Keratinocyte (primary cell): ENCODE results near the gene GPR171. TPM values are rescaled to one million over a fixed set of nuclear protein-coding genes. Genes with fewer than 3 reads are reported as not detected.

Experiments used
- DNase-seq: peaks from one replicate; pipeline ENCODE4 v3.0.0-alpha.2; 2011; ENCODE audit warnings: low read depth, missing footprints, low spot score
- FAIRE-seq: peaks from 2 replicates; lab custom pipeline; 2011; peaks lifted over from hg19 to GRCh38; lab: Jason Lieb, UNC
- H2AFZ ChIP-seq: 2 replicates; pipeline ENCODE4 v1.6.0; 2012; ENCODE audit warnings: low read length, control low read depth, inconsistent platforms; ENCODE audit not compliant: control insufficient read depth
- H3K27ac ChIP-seq: 2 replicates; pipeline ENCODE4 v1.5.1; 2011; ENCODE audit warnings: low read length; ENCODE audit not compliant: control insufficient read depth, insufficient read depth
- H3K27me3 ChIP-seq: 3 replicates; pipeline ENCODE4 v1.6.0; 2011; ENCODE audit warnings: low read length; ENCODE audit not compliant: control insufficient read depth, insufficient read depth; ENCODE audit errors: extremely low read depth
- H3K36me3 ChIP-seq, 2 experiments: 2 replicates in 1 of 2; 3 replicates in 1 of 2; pipeline ENCODE4 v1.5.1; 2011; ENCODE audit warnings: low read length in 2 of 2, mild to moderate bottlenecking in 1 of 2; ENCODE audit not compliant: control insufficient read depth in 2 of 2, insufficient read depth in 2 of 2; ENCODE audit errors: extremely low read depth in 1 of 2
- H3K4me1 ChIP-seq: 3 replicates; pipeline ENCODE4 v1.5.1; 2011; ENCODE audit warnings: low read length; ENCODE audit not compliant: control insufficient read depth, insufficient read depth; ENCODE audit errors: extremely low read depth
- H3K4me2 ChIP-seq: 3 replicates; pipeline ENCODE4 v1.6.0; 2011; ENCODE audit warnings: low read depth, low read length; ENCODE audit not compliant: control insufficient read depth, insufficient read depth; ENCODE audit errors: extremely low read depth
- H3K4me3 ChIP-seq, 3 experiments: fragments of 200-600 bp in 1 of 3; sonication (generic) in 1 of 3; 2 replicates in 2 of 3; 3 replicates in 1 of 3; pipeline ENCODE4 v1.5.1; 2011 to 2016; ENCODE audit warnings: low read length in 3 of 3, mild to moderate bottlenecking in 3 of 3, control low read depth in 2 of 3, inconsistent platforms in 1 of 3, low read depth in 1 of 3, mixed read lengths in 1 of 3, mixed run types in 1 of 3, moderate library complexity in 1 of 3; ENCODE audit not compliant: control insufficient read depth in 2 of 3, insufficient read depth in 2 of 3; ENCODE audit errors: extremely low read depth in 1 of 3
- H3K79me2 ChIP-seq: 2 replicates; pipeline ENCODE4 v1.6.0; 2012; ENCODE audit warnings: low read length; ENCODE audit not compliant: control insufficient read depth, insufficient read depth
- H3K9ac ChIP-seq: 3 replicates; pipeline ENCODE4 v1.6.0; 2011; ENCODE audit warnings: low read length; ENCODE audit not compliant: control insufficient read depth, insufficient read depth; ENCODE audit errors: extremely low read depth
- H3K9me1 ChIP-seq: 3 replicates; pipeline ENCODE4 v1.6.0; 2011; ENCODE audit warnings: low read length; ENCODE audit not compliant: control insufficient read depth, insufficient read depth; ENCODE audit errors: extremely low read depth
- H3K9me3 ChIP-seq: 2 replicates; pipeline ENCODE4 v1.5.1; 2012; ENCODE audit warnings: low read depth, low read length; ENCODE audit not compliant: control insufficient read depth
- H4K20me1 ChIP-seq: 3 replicates; pipeline ENCODE4 v1.6.0; 2011; ENCODE audit warnings: low read length; ENCODE audit not compliant: control insufficient read depth, insufficient read depth; ENCODE audit errors: extremely low read depth
- EZH2 ChIP-seq: IDR thresholded peaks from one replicate; pipeline ENCODE4 v1.6.1; 2012; ENCODE audit warnings: inconsistent platforms, mild to moderate bottlenecking, low read length, moderate library complexity
- dilution Hi-C: fragments of 300-500 bp; cut with MboI; formaldehyde crosslinking; loops from one replicate; pipeline ENCODE4 v1.7.0; 2020; ENCODE audit warnings: low sequenced_read_pairs; ENCODE audit not compliant: extremely low pct_ligation_motif_present
- polyA plus RNA-seq, 5 experiments: library from polyadenylated mRNA; depleted of rRNA in 3 of 5; stranded (reverse) in 3 of 5; stranded (forward) in 1 of 5; unstranded in 1 of 5; fragments of >200 nt; gene quantifications; 1 replicate in 1 of 5; 2 replicates in 3 of 5; 3 replicates in 1 of 5; pipeline versions ENCODE4 v1.2.1 to v1.2.3, GENCODE V29; 2011 to 2012; ENCODE audit warnings: missing spikeins in 2 of 5, low read depth in 1 of 5, low replicate concordance in 1 of 5
- TF ChIP-seq, protein P1 (sequence below), 3 experiments: IDR thresholded peaks in 1 of 3; conservative IDR thresholded peaks in 1 of 3; optimal IDR thresholded peaks in 1 of 3; 2 replicates in 2 of 3; 3 replicates in 1 of 3; pipeline versions ENCODE3 to v1.5.1; 2011; ENCODE audit warnings: low read length in 3 of 3, mild to moderate bottlenecking in 3 of 3, moderate library complexity in 2 of 3, control low read depth in 1 of 3, inconsistent platforms in 1 of 3; ENCODE audit not compliant: insufficient read depth in 2 of 3; ENCODE audit errors: extremely low read depth in 1 of 3

The GPR171 gene
- polyA plus RNA-seq, 1 donor (not counting 4 experiments of a cell fraction or from before 2014, with no cell fraction given), result not detected

DNA sequence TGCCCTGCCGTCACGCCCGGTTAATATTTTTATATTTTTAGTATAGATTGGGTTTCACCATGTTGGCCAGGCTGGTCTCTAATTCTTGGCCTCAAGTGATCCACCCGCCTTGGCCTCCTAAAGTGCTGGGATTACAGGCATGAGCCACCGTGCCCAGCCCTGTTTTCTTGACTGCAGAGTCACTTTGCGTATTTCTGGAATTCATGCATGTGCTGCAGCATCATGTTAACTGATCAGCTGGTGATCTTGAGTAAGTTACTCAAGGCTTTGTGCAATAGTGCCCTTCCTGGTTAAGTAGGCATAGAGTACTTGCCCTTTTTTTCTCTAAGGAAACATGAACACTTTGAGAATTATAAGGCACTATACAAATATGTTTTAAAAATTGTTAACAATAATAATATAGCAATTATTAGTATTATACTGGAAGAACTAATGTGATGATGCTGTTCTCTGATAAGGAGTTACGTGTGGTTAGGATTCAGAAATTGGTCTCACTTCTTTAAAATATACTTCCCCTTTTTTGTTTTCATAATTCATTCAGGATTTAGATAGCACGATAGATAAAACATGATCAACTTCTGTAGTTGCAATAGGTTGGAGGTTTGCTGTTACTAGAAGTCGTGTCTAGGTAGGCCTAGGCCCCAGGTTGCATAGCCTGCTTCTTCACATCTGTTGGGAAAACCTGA lies 33.6 kb downstream of the GPR171 start:
- Histone ChIP-seq H3K9me3 (no peaks in the 10 kb centered on the region), H3K36me3 (no peaks in the 10 kb centered on the region), H3K27ac (no peak overlapping the region), H2AFZ (no peak overlapping the region), H3K79me2 (no peaks in the 10 kb centered on the region), H3K4me1 (no peaks in the 10 kb centered on the region), H3K4me3 (no peak overlapping the region), H3K9ac (no peak overlapping the region), H3K27me3 (no peaks in the 10 kb centered on the region), H4K20me1 (no peaks in the 10 kb centered on the region), H3K4me2 (no peak overlapping the region), H3K9me1 (no peaks in the 10 kb centered on the region)
- dilution Hi-C loops, result no loop called here
- no peak for FAIRE-seq
- DNase-seq, result no peak
- no peak for TF ChIP-seq EZH2
- TF ChIP-seq, protein P1, sequence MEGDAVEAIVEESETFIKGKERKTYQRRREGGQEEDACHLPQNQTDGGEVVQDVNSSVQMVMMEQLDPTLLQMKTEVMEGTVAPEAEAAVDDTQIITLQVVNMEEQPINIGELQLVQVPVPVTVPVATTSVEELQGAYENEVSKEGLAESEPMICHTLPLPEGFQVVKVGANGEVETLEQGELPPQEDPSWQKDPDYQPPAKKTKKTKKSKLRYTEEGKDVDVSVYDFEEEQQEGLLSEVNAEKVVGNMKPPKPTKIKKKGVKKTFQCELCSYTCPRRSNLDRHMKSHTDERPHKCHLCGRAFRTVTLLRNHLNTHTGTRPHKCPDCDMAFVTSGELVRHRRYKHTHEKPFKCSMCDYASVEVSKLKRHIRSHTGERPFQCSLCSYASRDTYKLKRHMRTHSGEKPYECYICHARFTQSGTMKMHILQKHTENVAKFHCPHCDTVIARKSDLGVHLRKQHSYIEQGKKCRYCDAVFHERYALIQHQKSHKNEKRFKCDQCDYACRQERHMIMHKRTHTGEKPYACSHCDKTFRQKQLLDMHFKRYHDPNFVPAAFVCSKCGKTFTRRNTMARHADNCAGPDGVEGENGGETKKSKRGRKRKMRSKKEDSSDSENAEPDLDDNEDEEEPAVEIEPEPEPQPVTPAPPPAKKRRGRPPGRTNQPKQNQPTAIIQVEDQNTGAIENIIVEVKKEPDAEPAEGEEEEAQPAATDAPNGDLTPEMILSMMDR (optimal IDR thresholded peaks at IDR 0.05 in 1 of 3, IDR thresholded peaks at IDR 0.05 in 1 of 3, conservative IDR thresholded peaks at IDR 0.05 in 1 of 3; ENCODE audit: extremely low read depth in 1 of 3, insufficient read depth in 2 of 3, low read length in 3 of 3), result no peak

GRCh38 chr3:151168269-151169094 lies 34.5 kb downstream of the GPR171 start:
- Histone ChIP-seq H3K9me1 (no peaks in the 10 kb centered on the region), H3K27me3 (no peaks in the 10 kb centered on the region), H2AFZ (no peak overlapping the region), H3K4me2 (no peak overlapping the region), H4K20me1 (no peaks in the 10 kb centered on the region), H3K27ac (no peak overlapping the region), H3K9ac (no peak overlapping the region), H3K9me3 (no peaks in the 10 kb centered on the region), H3K36me3 (no peaks in the 10 kb centered on the region), H3K79me2 (no peaks in the 10 kb centered on the region), H3K4me3 (no peak overlapping the region), H3K4me1 (no peaks in the 10 kb centered on the region)
- no peak for DNase-seq
- TF ChIP-seq, protein P1 (optimal IDR thresholded peaks at IDR 0.05 in 1 of 3, IDR thresholded peaks at IDR 0.05 in 1 of 3, conservative IDR thresholded peaks at IDR 0.05 in 1 of 3; ENCODE audit: extremely low read depth in 1 of 3, insufficient read depth in 2 of 3, low read length in 3 of 3), result peak; percentile 82 to 94 (median 83)
- no peak for TF ChIP-seq EZH2
- dilution Hi-C loops, result no loop called here
- peak; percentile 49 for FAIRE-seq
